A673 (cell line): ENCODE measurements around the gene INHA.

ENCODE experiments used
- CTCF ChIP-seq: fragments of 300-800, 200-600 bp; sonication (generic); conservative IDR thresholded peaks from 2 replicates; pipeline ENCODE4 v1.5.1; 2017; ENCODE audit warnings: low read depth, mild to moderate bottlenecking, antibody characterized with exemption, low read length, moderate library complexity, mixed read lengths
- EZH2 ChIP-seq: fragments of 200-600 bp; sonication (generic); IDR thresholded peaks from 2 replicates; pipeline ENCODE4 v1.6.1; 2017; ENCODE audit warnings: borderline replicate concordance, low read depth, mild to moderate bottlenecking, mixed read lengths, antibody characterized with exemption, low read length; ENCODE audit not compliant: poor library complexity, severe bottlenecking

GRCh38 chr2:219563271-219563928, 8.7 kb upstream of the INHA start:
- TF ChIP-seq CTCF (no peak), EZH2 (no peak)
